AG20443 (cell line): ENCODE results near the gene AIFM3.
"Not testable (repeated sequence)": the region's sequence is repeated elsewhere in the genome, so short reads cannot be mapped to it uniquely, and the experiment has no call there.

Experiments used
- DNase-seq: peaks from one replicate; pipeline ENCODE4 v3.0.0; 2012; ENCODE audit warnings: low spot score, mixed read lengths

Gene AIFM3

GRCh38 chr22:20957683-20958431 is 9.2 kb upstream of the AIFM3 start:
- peak; percentile 62 for DNase-seq

DNA sequence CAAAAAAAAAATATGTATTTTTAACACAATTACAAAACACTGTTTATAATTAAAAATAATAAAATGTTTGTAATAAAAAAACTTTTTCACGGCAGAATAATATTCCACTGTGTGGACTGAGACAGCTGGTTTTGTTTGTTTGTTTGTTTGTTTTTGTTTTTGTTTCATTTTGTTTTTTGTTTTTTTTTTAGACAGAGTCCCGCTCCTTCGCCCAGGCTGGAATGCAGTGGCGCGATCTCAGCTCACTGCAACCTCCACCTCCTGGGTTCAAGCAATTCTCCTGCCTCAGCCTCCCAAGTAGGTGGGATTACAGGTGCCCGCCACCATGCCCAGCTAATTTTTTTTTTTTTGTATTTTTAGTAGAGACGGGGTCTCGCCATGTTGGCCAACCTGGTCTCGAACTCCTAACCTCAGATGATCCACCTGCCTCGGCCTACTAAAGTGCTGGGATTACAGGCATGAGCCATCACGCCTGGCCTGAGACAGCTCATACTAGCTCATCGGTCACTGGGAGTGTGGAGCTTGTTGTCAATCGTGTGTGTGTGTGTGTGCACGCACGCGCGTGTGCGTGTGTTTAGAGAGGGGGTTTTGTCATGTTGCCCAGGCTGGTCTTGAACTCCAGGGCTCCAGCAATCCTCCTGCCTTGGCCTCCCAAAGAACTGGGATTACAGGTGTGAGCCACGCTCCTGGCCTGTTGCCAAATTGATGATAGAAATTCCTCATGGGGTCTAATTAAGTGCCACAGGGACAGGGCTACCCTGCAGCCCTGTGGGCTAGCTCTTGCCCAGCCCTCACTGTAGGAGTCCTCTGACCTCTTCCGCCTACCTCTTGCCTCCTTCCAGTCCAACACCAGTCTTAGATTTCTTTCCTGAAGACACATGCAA is 7.2 kb upstream of the AIFM3 start:
- no peak for DNase-seq

GRCh38 chr22:20960609-20961008 is 6.4 kb upstream of the AIFM3 start:
- no peak for DNase-seq

DNA sequence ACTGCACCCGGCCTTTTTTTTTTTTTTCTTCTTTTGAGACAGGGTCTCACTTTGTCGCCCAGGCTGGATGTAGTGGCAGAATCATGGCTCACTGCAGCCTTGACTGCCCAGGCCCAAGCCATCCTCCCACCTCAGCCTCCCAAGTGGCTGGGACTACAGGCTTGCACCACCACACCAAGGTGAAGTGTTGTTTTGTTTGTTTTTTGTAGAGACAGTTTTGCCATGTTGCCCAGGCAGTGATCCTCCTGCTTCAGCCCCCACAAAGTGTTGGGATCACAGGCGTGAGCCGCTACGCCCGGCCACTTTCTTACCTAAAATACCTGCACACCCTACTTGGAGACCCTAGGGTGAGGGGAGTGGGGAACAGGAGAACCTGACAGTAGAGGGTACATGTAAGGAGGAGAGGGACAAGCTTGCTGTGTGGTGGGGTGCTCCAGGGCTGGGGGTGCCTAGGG is 4.5 kb upstream of the AIFM3 start:
- no peak for DNase-seq

DNA sequence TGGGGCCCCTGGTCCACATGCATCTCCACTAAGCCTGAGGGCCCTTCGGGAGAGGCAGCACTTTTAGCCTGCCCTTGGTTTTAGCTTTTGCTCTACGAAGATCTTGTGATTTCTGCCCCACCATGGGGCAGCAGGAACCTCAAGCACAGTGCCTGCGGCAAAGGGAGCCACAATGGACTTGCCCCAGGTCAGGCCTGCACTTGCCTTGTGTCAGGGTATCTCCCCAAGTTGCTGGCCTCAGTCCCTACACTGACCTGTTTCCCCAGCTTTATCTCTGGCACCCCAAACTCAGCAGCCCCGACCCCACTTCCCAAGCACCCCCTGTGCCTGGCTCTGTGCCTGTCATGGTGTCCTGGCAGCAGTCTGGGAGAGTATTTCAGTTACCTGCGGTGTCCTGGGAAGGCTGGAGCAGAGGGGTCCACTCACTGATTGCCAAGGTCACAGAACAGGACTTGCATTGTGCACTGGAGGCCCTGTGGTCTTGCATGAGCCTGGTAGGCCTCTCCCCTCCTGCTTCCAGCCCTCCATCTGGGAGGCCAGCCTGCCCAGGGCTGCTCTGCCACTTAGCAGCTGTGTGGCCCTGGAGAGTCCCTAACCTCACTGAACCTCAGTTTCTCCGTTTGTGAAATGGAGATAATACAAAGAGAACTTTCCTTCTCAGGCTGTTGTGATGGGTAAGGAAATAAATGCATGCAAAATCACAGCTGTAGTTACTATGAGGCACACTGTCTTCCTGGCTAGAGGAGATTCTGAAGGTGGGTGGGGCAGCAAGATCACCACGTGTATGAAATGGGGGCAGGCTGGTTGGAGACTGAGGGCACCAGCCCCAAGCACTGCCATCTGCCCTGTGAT is 3.6 kb upstream of the AIFM3 start:
- DNase-seq = no peak

DNA sequence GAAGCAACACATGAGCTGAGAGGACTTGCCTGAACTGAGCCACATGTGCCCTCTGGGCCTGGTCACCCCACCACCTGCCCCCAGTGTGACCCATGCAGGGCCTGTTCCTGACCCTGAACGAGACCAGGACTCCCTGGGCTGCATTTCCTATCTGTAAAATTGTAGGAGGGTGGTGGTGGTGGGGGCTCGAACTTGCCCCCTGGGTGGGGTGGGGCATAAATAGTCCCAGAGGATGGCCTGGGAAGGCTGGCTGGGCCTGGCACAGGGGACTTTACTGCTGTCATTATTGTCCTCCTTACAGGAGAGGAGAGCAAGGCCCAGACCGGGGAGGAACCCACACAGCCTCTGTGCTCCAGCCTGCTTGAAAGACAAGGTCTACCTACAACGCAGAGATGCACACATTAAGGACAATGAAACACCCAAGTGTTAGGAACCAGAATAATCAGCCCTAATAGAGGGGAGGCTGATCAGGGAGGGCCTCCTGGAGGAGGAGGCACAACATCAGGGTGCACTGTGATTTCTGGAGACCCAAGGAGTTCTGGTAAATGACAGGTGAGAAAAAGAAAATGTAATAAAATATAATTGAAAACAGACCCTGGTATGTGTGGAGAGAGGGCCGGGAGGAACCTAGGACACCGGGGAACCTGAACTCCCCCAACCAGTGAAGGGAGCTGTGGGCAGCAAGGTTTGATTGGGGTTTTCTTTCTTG is 2.8 kb upstream of the AIFM3 start:
- no peak for DNase-seq

GRCh38 chr22:20964799-20965103 is 2.3 kb upstream of the AIFM3 start:
- no peak for DNase-seq

DNA sequence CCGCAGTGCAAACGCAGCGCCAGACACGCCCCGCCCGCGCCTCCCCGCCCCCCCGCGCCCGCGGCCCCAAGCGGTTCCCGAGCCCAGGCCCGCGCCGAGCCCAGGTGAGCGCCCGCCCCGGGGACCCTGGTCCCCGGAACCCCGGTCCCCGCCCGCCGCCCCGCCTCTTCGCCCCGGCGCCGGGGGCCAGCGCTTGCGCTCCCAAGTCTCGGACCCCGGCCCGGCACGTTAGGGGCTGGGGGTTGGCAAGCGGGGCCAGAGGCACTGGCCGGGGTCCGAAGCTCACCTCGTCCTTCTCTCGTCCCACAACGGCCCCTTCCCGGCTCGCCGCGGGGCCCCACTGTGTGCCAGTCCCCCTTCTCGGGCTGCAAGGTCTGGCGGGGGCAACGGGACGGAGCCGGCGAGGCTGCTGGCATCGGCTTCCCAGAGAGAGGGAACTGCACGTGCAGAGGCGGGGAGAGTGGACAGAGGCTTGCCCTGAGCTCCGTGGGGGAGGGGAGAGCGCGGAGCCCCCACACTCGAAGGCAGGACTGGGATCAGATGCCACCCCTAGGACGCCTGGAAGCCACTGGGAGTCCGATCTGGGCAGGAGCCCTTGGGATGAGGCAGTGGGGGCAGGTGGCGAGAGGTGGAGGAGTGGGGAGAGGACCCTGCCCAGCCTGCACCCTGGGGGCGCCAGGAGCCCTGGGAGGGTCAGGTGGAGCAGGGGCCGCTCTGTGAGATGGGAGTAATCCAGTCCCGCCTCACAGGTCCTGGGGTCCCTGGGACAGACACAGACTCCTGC is 1.8 kb upstream of the AIFM3 start:
- peak; percentile 45 for DNase-seq

GRCh38 chr22:20965888-20966855 is 883 bp upstream of the AIFM3 start:
- no peak for DNase-seq

DNA sequence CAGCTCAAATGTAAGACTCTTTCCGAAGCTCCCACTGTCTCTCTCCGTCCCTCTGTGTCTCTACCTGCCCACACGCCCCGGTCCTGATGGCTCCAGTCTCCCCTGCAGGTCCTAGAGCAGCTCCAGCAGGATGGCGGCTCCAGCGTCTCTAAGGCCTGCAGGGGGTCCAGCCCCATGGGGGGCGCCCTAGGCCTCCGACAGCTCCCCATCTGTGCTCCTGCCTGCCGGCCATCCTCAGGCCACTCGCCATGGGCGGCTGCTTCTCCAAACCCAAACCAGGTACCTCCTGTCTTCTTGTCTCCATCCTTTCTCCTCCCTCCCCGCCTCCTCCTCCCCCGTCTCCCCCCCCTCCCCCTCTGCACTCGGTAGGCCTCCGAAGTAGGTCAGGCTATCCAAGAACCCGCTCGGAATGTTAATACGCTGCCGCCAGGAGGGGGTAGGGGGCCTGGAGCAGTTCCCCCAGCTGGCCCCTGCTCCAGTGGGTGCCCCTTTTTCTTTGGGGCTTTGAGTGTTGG is 699 bp downstream of the AIFM3 start:
- DNase-seq = no peak

- no peak for DNase-seq
Observed at GRCh38 chr22:20968281-20968977, 1.4 kb downstream of the AIFM3 start.

GRCh38 chr22:20970939-20971657 is 4.0 kb downstream of the AIFM3 start:
- no peak for DNase-seq

DNA sequence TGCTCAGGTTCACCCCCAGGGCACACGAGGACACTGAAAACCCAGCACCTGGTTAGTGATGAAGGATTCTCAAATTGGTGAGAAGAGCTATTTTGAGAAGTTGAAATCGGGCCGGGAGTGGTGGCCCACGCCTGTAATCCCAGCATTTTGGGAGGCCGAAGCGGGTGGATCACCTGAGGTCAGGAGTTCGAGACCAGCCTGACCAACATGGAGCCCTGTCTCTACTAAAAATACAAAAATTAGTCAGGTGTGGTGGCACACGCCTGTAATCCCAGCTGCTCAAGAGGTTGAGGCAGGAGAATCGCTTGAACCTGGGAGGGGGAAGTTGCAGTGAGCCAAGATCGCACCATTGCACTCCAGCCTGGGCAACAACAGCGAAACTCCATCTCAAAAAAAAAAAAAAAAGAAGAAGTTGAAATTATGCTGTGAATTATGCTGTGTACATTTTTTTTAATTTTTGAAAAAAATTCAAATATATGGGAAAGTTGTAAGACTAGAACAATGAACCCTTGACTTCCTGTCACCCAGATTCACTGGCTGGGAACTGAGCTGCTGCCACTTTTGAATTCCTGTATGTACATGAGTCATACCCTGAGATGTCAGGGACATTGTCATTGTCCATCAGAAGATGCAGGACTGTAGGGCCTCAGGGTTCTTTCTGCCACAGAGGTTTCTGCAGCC is 5.1 kb downstream of the AIFM3 start:
- DNase-seq = not testable (repeated sequence)

GRCh38 chr22:20972933-20973577 is 6.0 kb downstream of the AIFM3 start:
- no peak for DNase-seq

GRCh38 chr22:20973634-20974286 is 6.7 kb downstream of the AIFM3 start:
- DNase-seq = no peak

DNA sequence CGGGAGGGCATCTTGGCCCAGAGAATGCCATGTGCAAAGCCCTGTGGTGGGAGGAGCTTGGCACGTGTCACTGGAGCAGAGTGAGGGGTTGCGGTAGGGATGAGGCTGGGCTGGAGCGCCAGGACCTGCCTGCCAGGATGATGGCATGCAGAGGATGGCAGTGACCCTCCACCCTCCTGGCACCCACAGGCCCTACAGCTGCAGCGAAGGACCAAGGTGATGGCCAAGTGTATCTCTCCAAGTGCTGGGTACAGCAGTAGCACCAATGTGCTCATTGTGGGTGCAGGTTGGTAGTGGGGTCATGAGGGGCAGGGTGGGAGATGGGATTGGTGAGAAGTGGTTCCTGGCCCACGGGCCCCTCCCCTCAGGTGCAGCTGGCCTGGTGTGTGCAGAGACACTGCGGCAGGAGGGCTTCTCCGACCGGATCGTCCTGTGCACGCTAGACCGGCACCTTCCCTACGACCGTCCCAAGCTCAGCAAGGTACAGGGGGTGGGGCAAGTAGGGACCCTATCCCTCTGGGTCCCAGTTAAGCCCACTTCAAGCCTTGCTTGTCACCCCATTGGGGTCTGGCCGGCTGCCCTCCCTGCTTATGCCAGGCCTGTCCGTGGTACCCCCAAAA is 7.4 kb downstream of the AIFM3 start:
- no peak for DNase-seq
